ENCODE data around the gene PTPN14.

Gene PTPN14

GRCh38 chr1:214473862-214474261, 77.5 kb downstream of the PTPN14 start:
- no peak for DNase-seq

- DNase-seq = no peak
Observed at GRCh38 chr1:214473387-214473786, 78.0 kb downstream of the PTPN14 start.

DNA sequence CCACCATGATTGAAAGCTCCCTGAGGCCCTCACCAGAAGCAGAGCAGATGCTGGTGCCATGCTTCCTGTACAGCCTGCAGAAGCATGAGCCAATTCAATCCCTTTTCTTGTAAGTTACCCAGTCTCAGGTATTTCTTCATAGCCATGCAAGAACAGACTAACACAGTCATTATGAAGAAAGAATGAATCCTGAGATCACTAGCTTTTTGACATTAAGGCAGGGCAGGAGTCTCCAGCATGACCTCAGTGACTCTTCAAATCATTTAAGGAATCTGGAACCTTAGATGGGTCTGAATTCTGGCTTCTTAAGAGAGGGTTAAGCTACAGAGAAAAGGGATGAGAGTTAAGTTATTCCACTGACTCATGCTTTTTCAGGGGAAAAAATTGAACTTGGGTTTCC, 79.0 kb downstream of the PTPN14 start:
- no peak for DNase-seq

- DNase-seq = no peak
Observed at GRCh38 chr1:214471458-214471857, 79.9 kb downstream of the PTPN14 start.

GRCh38 chr1:214470132-214470531, 81.3 kb downstream of the PTPN14 start:
- no peak for DNase-seq

DNA sequence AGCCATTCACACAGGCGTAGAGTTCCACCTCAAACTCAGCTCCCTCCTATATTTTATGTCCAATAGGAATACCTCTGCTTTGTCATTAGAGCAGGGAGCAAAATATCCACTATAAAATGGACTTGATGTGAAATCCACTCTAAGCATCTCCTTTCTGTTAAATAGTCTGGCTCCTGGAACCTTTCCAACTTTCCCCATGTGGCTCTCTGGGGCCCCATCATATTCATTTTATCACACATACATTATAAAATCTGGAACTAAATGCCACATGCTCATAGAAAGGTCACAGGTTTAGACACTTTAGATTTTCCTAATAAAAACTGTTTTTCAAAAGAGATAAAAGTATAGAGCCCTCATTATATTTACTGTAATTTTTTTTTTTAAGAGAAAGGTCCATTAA, 82.1 kb downstream of the PTPN14 start:
- no peak for DNase-seq

DNA sequence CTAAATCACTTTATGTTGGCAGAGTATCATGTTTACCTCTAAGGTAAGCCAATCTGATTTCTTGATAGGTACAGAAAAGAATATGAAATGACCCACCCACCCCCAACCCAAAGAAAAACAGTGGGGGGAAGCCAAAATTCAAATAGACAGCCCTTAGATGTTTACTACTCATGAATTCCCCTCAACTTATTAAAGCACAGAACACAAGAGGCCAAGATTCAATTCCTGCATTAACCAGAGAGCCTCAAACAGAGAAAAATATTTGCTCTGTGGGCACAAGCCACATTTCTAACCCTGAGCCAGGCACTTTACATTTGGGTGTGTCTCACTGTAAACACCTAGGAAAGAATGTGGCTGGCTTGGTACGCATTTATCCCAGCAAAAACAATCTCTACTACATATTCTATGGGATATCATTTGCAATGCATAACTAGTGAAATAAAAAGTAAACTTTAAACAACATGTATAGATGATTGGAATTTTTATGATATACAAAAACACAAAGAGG, 84.3 kb downstream of the PTPN14 start:
- no peak for DNase-seq

- DNase-seq = no peak
Observed at GRCh38 chr1:214466403-214467077, 84.9 kb downstream of the PTPN14 start.

DNA sequence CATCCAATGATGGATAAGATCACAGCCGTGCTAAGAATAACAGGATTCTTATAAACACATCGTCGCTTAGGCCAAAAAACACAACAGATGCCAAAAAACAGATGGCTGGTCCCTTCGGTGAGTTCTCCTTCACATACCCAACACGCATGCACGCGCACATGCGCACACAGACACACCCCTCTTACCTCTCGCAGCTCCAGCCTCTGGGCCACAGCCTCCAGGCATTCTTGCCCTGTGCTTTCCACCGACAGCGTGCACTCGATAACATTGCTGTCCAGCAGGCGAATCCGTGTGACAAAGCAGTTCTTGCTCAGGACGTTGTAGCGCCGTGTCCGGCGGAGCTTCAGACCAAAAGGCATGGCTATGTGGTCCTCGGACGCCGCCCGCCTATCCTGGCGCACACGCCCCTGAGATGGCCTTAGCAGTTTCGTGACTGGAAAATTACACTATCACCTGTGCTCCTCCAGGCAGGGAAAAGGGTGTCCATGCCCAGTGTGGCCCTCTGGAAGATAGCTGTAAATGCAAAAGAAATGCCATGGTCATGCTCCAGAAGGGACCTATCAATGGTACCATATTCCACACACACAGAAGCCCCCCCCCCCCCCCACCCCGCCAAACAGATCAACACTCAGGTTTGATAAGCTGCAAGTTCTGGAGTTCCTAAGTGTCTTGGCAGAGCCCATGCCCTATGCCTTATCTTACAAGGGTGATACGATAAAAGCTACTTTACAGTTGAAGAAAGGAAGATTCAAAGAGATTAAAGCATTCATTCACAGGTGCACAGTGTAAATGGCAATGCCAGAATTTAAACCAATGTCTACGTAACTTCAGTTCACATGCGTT, 86.7 kb downstream of the PTPN14 start:
- DNase-seq = no peak

GRCh38 chr1:214463596-214463995, 87.8 kb downstream of the PTPN14 start:
- no peak for DNase-seq

DNA sequence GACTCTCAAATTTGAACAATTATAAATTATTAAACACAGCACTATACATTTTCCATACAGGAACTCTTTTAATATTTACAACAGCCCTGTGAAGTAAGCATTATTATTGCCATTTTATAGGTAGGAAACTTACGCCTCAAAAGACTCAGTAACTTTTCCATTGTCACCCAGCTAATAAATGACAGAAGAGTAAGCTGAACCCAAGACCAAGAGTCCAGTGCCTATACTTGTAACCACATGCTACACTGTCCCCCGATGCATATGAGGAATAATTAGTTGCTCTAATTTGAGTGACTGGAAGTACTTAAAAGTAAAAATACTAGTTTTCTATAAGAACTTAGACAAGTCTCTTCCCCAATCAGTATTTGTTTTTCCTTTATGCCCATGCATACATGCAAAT, 88.5 kb downstream of the PTPN14 start:
- no peak for DNase-seq

- DNase-seq = no peak
Observed at GRCh38 chr1:214461305-214461704, 90.1 kb downstream of the PTPN14 start.

GRCh38 chr1:214460304-214460916, 91.0 kb downstream of the PTPN14 start:
- DNase-seq = no peak

- DNase-seq = no peak
Observed at GRCh38 chr1:214459895-214460294, 91.5 kb downstream of the PTPN14 start.

GRCh38 chr1:214458541-214458940, 92.9 kb downstream of the PTPN14 start:
- no peak for DNase-seq

- DNase-seq = no peak
Observed at GRCh38 chr1:214455971-214456867, 95.2 kb downstream of the PTPN14 start.

- DNase-seq = no peak
Observed at GRCh38 chr1:214455479-214455878, 95.9 kb downstream of the PTPN14 start.

- DNase-seq = peak in 1 of 2 experiments; percentile 20
Observed at GRCh38 chr1:214454569-214455396, 96.6 kb downstream of the PTPN14 start.

DNA sequence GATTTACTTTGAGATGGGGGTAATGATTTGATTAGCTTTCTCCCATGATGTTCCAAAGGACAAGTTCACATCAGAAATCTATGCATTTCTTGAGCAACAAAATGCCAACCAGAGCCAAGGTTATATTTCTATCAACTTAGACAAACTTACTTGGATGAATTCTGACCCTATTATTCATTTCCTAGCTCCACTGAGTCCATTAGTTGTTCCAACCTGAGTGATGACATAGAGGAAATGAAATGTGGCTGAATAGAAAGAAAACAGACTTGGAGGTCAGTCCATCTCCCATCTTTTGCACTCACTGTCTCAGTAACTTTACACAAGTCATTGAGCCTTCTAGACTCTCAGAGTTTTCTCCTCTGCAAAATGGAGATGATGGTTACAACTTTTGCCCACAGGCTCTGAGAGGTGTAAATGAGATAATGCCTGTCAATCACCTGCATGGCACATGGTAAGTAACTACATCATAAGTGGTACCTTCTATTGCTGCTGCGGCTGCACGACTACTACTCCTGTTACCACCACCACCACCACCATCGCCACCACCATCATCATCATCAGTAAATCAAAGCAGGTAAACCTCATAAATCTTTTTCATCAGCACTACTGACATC, 98.2 kb downstream of the PTPN14 start:
- no peak for DNase-seq

GRCh38 chr1:214452152-214452784, 99.1 kb downstream of the PTPN14 start:
- DNase-seq = no peak

GRCh38 chr1:214451596-214451995, 99.8 kb downstream of the PTPN14 start:
- DNase-seq = no peak
